Adipocyte (in vitro differentiated cells): ENCODE data around the gene CREBBP.
"Not testable (repeated sequence)": the region's sequence is repeated elsewhere in the genome, so short reads cannot be mapped to it uniquely, and the experiment has no call there.

ENCODE experiments used
- DNase-seq: peaks from one replicate; pipeline ENCODE4 v3.0.0-alpha.2; 2015; ENCODE audit warnings: low read depth
- H3K27me3 ChIP-seq: replicated peaks from 2 replicates; pipeline ENCODE4 v1.7.0; 2013; ENCODE audit warnings: mild to moderate bottlenecking, low read length, moderate library complexity; ENCODE audit not compliant: control insufficient read depth, insufficient read depth
- H3K36me3 ChIP-seq: 2 replicates; pipeline ENCODE4 v1.7.0; 2013; ENCODE audit warnings: low read length, mild to moderate bottlenecking, moderate library complexity; ENCODE audit not compliant: control insufficient read depth, insufficient read depth, severe bottlenecking
- H3K4me1 ChIP-seq: 2 replicates; pipeline ENCODE4 v1.7.0; 2013; ENCODE audit warnings: mild to moderate bottlenecking, low read length, moderate library complexity; ENCODE audit not compliant: control insufficient read depth, insufficient read depth
- H3K4me3 ChIP-seq: 2 replicates; pipeline ENCODE4 v1.7.0; 2013; ENCODE audit warnings: mild to moderate bottlenecking, low read length, moderate library complexity
- H3K9ac ChIP-seq: 2 replicates; pipeline ENCODE4 v1.7.0; 2013; ENCODE audit warnings: mild to moderate bottlenecking, low read length, moderate library complexity
- H3K9me3 ChIP-seq: 2 replicates; pipeline ENCODE4 v1.7.0; 2013; ENCODE audit warnings: mild to moderate bottlenecking, low read length, moderate library complexity; ENCODE audit not compliant: control insufficient read depth

CREBBP gene

DNA sequence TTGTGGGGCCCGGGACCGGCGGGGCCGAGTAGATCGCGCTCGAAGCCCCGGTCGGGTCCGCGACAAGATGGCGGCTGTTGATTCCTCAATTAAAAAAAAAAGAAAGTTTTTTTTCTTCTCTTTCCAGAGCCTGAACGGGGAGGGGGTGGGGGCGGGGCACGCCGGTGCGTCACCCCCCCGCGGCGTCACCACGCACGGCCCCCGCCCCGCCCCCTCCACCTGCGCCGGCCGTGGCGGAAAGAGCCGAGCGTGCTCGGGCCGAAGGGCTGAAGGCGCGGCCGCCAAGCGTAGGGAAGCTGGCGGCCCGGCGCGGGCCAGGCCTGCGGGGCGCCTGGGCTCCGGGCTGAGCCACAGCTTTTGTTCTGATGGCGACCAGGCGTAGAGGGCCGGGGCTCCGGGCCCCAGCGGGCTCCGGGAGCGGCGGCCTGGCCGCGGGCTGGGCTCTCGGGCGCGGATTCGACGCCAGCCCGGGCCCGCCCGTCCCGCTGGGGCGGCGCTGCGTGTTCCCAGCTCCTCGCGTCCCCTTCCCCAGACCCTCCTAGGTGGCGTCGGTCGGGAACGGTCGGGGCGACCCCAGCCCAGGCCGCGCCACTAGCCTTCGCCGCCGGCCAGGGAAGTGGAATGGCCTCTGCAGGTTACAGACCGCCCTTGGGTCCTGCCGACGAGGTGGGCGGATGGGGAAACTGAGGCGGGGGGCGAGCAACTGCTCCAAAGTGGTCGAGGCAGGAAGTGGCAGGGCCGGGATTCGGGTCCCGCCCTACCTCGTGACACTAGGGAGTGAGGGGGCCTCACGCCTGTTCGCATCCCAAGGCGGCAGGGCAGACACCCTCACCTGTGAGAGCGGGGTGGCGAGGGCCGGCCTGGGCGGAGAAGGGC, at the start of gene CREBBP:
CREBBP (minus strand) TSS at position 91 of the 876 bp plus-strand sequence. CDS start 797 bp downstream, outside the sequence.
- H3K27me3 ChIP-seq = no peaks in the 10 kb centered on the region
- peak within 1 kb of the TSS; percentile 86 for H3K4me3 ChIP-seq
- no peaks in the 10 kb centered on the region for H3K9me3 ChIP-seq
- peaks cover 31% of the 10 kb centered on the region for H3K4me1 ChIP-seq
- peak within 1 kb of the TSS; percentile 94 for H3K9ac ChIP-seq
- DNase-seq = peak; percentile 97
- no peaks in the 10 kb centered on the region for H3K36me3 ChIP-seq

DNA sequence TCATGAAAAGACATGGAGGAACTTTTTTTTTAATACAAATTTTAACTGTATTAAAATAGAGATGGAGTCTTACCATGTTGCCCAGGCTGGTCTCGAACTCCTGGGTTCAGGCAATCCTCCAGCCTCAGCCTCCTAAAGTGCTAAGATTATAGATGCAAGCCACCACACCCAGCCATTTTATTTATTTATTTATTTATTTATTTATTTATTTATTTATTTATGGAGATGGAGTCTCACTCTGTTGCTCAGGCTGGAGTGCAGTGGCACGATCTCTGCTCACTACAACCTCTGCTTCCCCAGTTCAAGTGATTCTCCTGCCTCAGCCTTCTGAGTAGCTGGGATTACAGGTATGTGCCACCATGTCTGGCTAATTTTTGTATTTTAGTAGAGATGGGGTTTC, 46.6 kb upstream of the CREBBP start:
- H3K4me1 ChIP-seq, H3K36me3 ChIP-seq, H3K4me3 ChIP-seq, H3K9me3 ChIP-seq, H3K9ac ChIP-seq, H3K27me3 ChIP-seq, DNase-seq: not testable (repeated sequence)

DNA sequence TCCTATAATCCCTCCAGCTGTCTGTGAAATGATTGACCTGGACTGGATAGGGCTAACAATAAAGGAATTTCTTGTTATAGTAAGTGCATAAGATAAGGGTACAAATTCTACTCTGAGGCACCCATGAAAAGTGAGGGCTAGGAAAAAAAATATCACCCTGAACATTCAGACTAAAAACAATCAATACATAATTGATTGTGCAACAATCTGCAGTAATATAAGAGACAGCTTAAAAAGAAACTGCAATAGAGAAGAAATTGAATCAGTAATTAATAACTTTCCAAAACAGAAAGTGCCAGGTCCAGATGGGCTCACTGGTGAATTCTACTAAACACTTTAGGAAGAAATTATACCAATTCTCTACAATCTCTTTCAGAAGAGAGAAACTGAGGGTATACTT, 44.2 kb upstream of the CREBBP start:
- Histone ChIP-seq H3K9ac (no peak overlapping the region), H3K36me3 (no peaks in the 10 kb centered on the region), H3K27me3 (peaks cover 8% of the 10 kb centered on the region), H3K9me3 (peaks cover 4% of the 10 kb centered on the region), H3K4me3 (no peak overlapping the region), H3K4me1 (no peaks in the 10 kb centered on the region)
- no peak for DNase-seq

DNA sequence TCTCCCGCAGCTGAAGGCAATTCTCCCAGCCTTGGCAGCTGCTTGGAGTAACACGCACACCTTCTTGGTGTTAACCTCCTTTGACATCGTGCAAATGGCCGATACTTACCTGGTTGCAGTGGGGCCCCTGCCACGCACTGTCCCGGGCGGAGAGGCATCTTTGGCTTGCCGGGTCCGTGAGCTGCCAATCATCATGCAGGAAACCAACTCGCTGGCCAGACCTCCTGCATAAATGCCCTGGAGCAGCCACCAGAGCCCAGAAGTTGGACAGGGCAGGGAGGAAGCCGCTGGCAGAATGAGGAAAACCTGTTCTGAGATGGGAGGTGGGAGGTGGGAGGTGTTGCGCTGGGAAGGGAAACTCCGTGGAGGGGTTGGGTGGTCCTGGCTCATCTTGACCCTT, 41.7 kb upstream of the CREBBP start:
- no peak overlapping the region for H3K4me3 ChIP-seq
- no peaks in the 10 kb centered on the region for H3K4me1 ChIP-seq
- peaks cover 8% of the 10 kb centered on the region for H3K27me3 ChIP-seq
- peaks cover 15% of the 10 kb centered on the region for H3K9me3 ChIP-seq
- H3K9ac ChIP-seq = no peak overlapping the region
- no peak for DNase-seq
- no peaks in the 10 kb centered on the region for H3K36me3 ChIP-seq

DNA sequence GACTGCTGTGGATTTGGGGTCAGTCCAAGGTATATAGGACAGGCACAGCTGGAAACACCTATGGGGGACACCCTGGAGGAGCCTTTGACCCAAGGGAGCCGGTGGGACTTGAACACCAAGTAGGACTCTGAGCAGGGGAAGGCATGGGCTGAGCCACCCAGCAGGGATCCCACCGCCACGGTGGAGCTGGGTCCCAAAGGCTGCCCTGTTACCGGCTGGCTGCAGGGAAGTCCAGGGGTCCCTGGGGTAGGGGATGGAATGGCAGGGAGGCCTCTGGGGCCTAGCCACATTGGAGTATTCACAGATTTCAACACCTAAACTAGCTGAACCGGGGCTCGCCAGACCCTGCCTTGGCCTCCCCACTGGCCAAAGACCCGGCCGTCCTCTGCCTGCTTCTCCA, 39.7 kb upstream of the CREBBP start:
- Histone ChIP-seq H3K36me3 (no peaks in the 10 kb centered on the region), H3K4me1 (no peaks in the 10 kb centered on the region), H3K9ac (no peak overlapping the region), H3K27me3 (peaks cover 12% of the 10 kb centered on the region), H3K4me3 (no peak overlapping the region), H3K9me3 (peaks cover 20% of the 10 kb centered on the region)
- DNase-seq = no peak

DNA sequence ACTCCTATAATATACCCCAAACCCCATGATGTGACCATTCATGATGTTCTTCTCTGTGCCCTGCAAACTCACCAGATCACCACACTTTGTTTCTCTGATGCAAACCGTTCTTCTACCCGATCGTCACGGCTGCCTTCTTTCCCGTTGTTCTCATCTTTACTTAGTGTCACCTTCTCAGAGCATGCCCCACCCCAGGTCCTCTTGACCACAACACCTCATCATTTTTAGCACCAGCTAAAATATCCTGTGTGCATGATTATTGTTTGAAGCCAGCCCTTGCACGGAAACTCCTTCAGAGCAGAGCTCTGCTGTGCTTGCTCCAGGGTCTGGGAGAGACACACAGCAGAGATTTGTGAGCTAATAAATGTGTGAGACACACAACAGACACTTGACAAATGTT, 38.9 kb upstream of the CREBBP start:
- Histone ChIP-seq H3K9ac (no peak overlapping the region), H3K4me1 (no peaks in the 10 kb centered on the region), H3K4me3 (no peak overlapping the region), H3K9me3 (peaks cover 20% of the 10 kb centered on the region), H3K36me3 (no peaks in the 10 kb centered on the region), H3K27me3 (peaks cover 20% of the 10 kb centered on the region)
- no peak for DNase-seq

DNA sequence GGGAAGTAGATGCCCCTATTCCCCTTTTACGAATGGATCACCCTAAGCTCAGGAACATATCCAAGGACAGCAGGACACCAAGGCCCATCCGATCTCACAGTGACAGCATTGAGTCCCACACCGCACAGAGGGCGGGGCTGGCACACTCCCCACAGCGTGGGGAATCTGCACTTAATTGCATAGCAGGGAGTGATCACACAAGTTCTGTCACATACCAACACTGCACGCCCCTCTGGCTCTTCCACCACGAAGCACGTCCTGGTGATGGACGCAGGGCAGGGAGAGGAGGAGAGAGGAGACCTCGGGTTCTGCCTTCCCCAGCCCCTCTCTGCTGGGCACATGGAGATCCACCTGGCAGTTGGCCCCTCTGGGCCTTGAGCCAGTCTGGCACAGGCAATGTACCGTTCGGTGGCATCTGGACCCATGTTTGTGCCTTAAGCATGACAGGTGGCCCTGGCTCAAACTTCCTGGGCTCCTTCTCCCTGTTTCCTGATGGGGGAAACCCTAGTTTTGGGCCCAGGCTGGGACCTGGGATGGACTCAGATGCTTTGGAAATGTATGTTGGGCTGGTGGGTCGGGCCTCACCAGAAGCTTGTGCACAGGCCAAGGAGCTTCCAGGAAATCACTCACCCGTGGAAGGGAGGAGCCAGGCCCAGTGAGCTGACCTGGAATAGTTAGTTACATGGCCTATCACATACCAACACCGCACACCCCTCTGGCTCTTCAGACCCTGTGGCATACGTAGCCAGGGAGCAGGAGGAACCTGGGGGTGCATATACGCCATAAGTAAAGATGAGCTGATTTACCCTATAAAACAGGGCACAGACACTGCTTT, 35.1 kb upstream of the CREBBP start:
- H3K36me3 ChIP-seq = no peaks in the 10 kb centered on the region
- no peak overlapping the region for H3K9ac ChIP-seq
- no peaks in the 10 kb centered on the region for H3K4me1 ChIP-seq
- DNase-seq = no peak
- peaks cover 13% of the 10 kb centered on the region for H3K27me3 ChIP-seq
- no peak overlapping the region for H3K4me3 ChIP-seq
- H3K9me3 ChIP-seq = peaks cover 20% of the 10 kb centered on the region

DNA sequence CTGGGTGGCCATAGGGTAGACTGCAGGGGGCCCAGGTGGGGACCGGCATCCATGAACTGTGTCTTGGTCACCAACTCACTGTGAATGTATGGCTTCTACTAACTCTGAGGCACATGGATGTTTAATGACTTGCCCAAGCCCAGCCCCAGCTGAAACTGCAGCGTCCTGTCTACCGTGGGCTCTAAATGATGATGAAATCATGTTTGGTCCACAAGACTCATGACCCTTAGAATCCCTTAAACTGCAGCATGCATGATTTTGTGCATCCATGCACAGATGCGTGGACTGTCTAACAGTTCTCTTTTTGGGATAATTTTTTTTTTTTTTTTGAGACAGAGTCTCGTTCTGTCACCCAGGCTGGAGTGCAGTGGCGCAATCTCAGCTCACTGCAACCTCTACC, 32.4 kb upstream of the CREBBP start:
- H3K9ac ChIP-seq = no peak overlapping the region
- H3K27me3 ChIP-seq = peaks cover 19% of the 10 kb centered on the region
- H3K4me1 ChIP-seq = no peaks in the 10 kb centered on the region
- H3K9me3 ChIP-seq = peaks cover 7% of the 10 kb centered on the region
- H3K36me3 ChIP-seq = no peaks in the 10 kb centered on the region
- DNase-seq = no peak
- H3K4me3 ChIP-seq = no peak overlapping the region

DNA sequence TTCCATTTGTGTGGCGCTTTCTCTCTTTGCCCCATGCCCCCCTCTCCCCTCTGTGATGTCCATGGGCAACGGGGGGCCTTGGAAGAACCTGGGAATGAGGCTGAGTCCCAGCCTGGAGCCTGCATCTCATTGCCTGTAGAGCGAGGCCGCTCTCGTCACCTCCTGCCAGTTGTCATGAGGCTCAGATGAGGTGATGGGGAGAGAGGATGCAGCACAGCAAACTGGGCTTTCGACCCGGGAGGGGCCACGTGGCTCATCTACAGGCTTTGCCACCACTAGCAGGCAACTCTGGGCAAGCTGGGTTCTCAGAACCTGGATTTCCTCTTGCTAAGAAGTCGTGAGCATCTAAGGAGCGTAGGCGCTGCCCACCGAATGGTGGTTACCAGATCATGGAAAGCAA, 31.9 kb upstream of the CREBBP start:
- DNase-seq = no peak
- no peak overlapping the region for H3K9ac ChIP-seq
- peaks cover 22% of the 10 kb centered on the region for H3K27me3 ChIP-seq
- no peaks in the 10 kb centered on the region for H3K4me1 ChIP-seq
- no peaks in the 10 kb centered on the region for H3K36me3 ChIP-seq
- no peak overlapping the region for H3K4me3 ChIP-seq
- H3K9me3 ChIP-seq = peaks cover 7% of the 10 kb centered on the region

DNA sequence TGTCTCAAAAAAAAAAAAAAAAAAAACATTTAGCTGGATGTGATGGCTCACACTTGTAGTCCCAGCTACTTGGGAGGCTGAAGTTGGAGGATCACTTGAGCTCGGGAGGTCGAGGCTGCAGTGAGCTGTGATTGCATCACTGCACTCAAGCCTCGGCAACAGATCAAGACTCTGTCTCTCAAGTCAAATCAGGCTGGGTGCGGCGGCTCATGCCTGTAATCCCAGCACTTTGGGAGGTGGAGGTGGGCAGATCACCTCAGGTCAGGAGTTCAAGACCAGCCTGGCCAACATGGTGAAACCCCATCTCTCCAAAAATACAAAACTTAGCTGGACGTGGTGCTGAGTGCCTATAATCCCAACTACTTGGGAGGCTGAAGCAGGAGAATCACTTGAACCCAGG, 31.2 kb upstream of the CREBBP start:
- DNase-seq, H3K4me1 ChIP-seq: not testable (repeated sequence)

DNA sequence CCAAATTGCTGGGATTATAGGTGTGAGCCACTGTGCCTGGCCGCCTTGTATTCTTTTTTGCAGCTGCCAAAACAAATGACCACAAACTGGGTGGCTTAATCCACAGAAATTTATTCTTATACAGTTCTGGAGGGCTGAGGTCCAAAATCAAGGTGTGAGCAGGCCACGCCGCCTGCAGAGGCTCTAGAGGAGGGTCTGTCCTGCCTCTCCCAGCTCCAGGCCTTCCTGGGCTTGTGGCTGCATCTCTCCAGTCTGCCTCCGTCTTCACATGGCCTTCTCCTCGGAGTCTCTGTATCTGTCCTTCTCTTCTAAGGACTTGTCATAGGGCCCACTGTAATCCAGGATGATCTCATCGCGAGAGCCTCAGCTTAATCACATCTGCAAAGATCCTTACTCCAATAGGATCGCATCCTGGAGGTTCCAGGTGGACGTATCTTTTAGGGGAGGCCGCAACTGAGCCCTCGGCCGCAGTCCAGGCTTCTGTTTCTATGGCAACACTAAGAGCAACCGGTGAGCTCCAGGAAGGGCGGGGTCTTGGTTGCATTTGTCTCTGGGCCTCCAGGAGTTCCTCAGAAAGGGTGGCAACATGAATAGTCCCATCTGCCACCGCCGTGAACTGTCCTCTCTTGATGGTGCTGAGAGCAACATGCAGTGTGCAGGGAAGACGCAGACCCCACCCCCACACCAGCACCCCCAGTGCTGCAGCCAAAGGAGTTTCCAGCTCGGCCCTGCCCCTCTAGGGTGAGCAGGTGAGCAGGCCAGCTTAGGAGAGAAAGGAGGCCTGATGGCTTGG, 29.5 kb upstream of the CREBBP start:
- Histone ChIP-seq H3K9me3 (no peaks in the 10 kb centered on the region), H3K9ac (no peak overlapping the region), H3K27me3 (peaks cover 17% of the 10 kb centered on the region), H3K4me1 (no peaks in the 10 kb centered on the region), H3K36me3 (no peaks in the 10 kb centered on the region), H3K4me3 (no peak overlapping the region)
- no peak for DNase-seq

More for the DNA sequence above, 31.2 kb upstream of the CREBBP start:
- not testable (repeated sequence) for H3K9ac ChIP-seq, H3K9me3 ChIP-seq, H3K36me3 ChIP-seq, H3K4me3 ChIP-seq
- H3K27me3 ChIP-seq = peaks cover 23% of the 10 kb centered on the region
